Neural crest cell (in vitro differentiated cells): ENCODE data around the gene SESTD1. TPM values are rescaled to one million over a fixed set of nuclear protein-coding genes. Genes with fewer than 3 reads are reported as not detected.

ENCODE experiments used
- DNase-seq: peaks from one replicate; pipeline ENCODE4 v3.0.0; 2021; ENCODE audit warnings: low read depth, mixed read lengths, low spot score
- H3K27ac Mint-ChIP-seq: one replicate; pipeline ENCODE4 v1.8.0; 2021; ENCODE audit warnings: mild to moderate bottlenecking, mixed read lengths; ENCODE audit not compliant: unreplicated experiment
- H3K27me3 Mint-ChIP-seq: 2 replicates; pipeline ENCODE4 v1.8.0; 2021; ENCODE audit warnings: low read depth, mild to moderate bottlenecking, mixed read lengths
- H3K36me3 Mint-ChIP-seq: 2 replicates; pipeline ENCODE4 v1.8.0; 2021; ENCODE audit warnings: low read depth, mild to moderate bottlenecking, mixed read lengths
- H3K4me1 Mint-ChIP-seq: 2 replicates; pipeline ENCODE4 v1.8.0; 2021; ENCODE audit warnings: mixed read lengths
- H3K4me3 Mint-ChIP-seq: one replicate; pipeline ENCODE4 v1.8.0; 2021; ENCODE audit warnings: mild to moderate bottlenecking, mixed read lengths
- H3K9me3 Mint-ChIP-seq: 2 replicates; pipeline ENCODE4 v1.8.0; 2021; ENCODE audit warnings: mixed read lengths
- total RNA-seq: library from RNA; stranded (reverse); gene quantifications from 2 replicates; pipeline ENCODE4 v1.2.1, GENCODE V29; 2021
- TF ChIP-seq, protein P1 (sequence below): fragments of 200-600 bp; sonication (generic); conservative IDR thresholded peaks from 2 replicates; pipeline ENCODE4 v1.5.0; 2021; ENCODE audit warnings: antibody characterized with exemption, mild to moderate bottlenecking

SESTD1 gene
- total RNA-seq, 1 donor from 2014 or later, result 99.7 TPM

DNA sequence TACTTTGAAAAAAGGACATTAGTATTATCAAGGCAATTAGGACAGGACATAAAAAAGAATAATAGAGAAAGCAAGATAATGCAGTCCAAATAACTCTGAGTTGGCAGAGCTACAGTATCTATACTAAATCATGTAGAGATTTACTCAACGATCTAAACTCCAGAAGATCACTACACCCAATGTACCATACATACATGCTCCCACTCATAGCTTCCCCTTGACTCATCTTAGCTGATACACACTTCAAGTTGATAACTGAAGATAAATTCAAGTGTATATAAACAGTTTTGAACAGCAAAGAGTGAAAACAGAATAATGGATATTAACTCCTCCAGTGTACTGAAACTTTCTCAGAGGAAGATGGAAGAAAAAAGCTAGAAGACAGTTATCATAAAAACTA is 78.5 kb downstream of the SESTD1 start:
- no peaks in the 10 kb centered on the region for H3K27me3 Mint-ChIP-seq
- TF ChIP-seq, protein P1, sequence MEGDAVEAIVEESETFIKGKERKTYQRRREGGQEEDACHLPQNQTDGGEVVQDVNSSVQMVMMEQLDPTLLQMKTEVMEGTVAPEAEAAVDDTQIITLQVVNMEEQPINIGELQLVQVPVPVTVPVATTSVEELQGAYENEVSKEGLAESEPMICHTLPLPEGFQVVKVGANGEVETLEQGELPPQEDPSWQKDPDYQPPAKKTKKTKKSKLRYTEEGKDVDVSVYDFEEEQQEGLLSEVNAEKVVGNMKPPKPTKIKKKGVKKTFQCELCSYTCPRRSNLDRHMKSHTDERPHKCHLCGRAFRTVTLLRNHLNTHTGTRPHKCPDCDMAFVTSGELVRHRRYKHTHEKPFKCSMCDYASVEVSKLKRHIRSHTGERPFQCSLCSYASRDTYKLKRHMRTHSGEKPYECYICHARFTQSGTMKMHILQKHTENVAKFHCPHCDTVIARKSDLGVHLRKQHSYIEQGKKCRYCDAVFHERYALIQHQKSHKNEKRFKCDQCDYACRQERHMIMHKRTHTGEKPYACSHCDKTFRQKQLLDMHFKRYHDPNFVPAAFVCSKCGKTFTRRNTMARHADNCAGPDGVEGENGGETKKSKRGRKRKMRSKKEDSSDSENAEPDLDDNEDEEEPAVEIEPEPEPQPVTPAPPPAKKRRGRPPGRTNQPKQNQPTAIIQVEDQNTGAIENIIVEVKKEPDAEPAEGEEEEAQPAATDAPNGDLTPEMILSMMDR, result no peak
- no peak overlapping the region for H3K27ac Mint-ChIP-seq
- H3K4me1 Mint-ChIP-seq, result no peaks in the 10 kb centered on the region
- H3K4me3 Mint-ChIP-seq, result no peak overlapping the region
- peaks cover 28% of the 10 kb centered on the region for H3K9me3 Mint-ChIP-seq
- H3K36me3 Mint-ChIP-seq, result peaks cover 47% of the 10 kb centered on the region
- no peak for DNase-seq

DNA sequence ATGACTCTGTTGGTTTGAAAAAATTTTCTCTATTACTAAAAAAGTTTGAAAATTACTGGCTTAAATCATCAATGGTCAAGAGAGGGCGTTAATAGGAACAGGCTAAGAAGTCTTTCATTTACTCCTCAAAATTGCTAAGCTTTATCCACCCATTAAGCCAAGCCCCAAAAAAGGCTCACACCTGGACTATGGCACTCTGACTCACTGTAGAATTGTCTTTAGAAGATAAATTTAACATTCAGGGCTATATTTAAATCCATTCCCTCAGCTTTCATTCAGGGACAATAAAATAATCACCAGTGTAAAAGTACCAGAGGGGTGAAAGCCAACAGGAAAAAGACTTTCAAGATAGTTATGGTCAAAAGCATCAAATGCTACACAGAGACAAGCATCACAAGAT is 80.0 kb downstream of the SESTD1 start:
- Mint-ChIP-seq H3K4me3 (no peak overlapping the region), H3K27ac (no peak overlapping the region), H3K4me1 (peaks cover 3% of the 10 kb centered on the region), H3K9me3 (peaks cover 20% of the 10 kb centered on the region), H3K27me3 (no peaks in the 10 kb centered on the region), H3K36me3 (peaks cover 39% of the 10 kb centered on the region)
- DNase-seq, result no peak
- TF ChIP-seq, protein P1, result no peak

- Mint-ChIP-seq H3K27ac (peak overlapping the region; percentile 16), H3K27me3 (no peaks in the 10 kb centered on the region), H3K36me3 (peaks cover 13% of the 10 kb centered on the region), H3K4me1 (peaks cover 20% of the 10 kb centered on the region), H3K4me3 (no peak overlapping the region), H3K9me3 (no peaks in the 10 kb centered on the region)
- no peak for DNase-seq
- TF ChIP-seq, protein P1, result no peak
These were observed 83.6 kb downstream of the SESTD1 start for GRCh38 chr2:179181002-179181401.

DNA sequence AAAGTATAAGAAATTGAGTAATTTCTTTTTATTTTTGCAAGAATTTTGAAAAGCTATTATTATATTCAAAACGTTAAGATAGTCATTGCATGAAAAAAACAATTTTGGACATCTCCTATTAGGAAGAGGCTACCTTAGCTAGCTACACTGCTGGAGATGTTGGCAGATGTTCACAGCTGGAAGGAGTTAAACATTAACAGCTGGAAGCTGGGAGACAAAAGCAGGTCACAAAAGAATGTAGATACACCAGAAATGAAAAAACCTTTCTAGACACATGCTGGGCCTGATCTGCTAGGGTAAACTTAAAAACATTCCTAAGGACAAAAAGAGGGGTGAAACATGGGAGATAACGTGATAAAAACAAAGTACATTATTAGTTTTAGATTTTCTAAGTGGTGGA is 84.4 kb downstream of the SESTD1 start:
- TF ChIP-seq, protein P1, result no peak

GRCh38 chr2:179179719-179180118 is 84.9 kb downstream of the SESTD1 start:
- no peak for DNase-seq
- Mint-ChIP-seq H3K4me1 (peaks cover 20% of the 10 kb centered on the region), H3K4me3 (no peak overlapping the region), H3K27me3 (no peaks in the 10 kb centered on the region), H3K36me3 (peaks cover 18% of the 10 kb centered on the region), H3K9me3 (no peaks in the 10 kb centered on the region), H3K27ac (no peak overlapping the region)
- TF ChIP-seq, protein P1, result no peak

More for the DNA sequence above, 84.4 kb downstream of the SESTD1 start:
- no peak for DNase-seq
- H3K36me3 Mint-ChIP-seq, result peaks cover 18% of the 10 kb centered on the region
- no peaks in the 10 kb centered on the region for H3K27me3 Mint-ChIP-seq
- H3K4me1 Mint-ChIP-seq, result peaks cover 20% of the 10 kb centered on the region
- no peak overlapping the region for H3K4me3 Mint-ChIP-seq
- H3K9me3 Mint-ChIP-seq, result no peaks in the 10 kb centered on the region
- no peak overlapping the region for H3K27ac Mint-ChIP-seq

- DNase-seq, result no peak
- H3K4me1 Mint-ChIP-seq, result peaks cover 20% of the 10 kb centered on the region
- H3K36me3 Mint-ChIP-seq, result peaks cover 21% of the 10 kb centered on the region
- H3K27me3 Mint-ChIP-seq, result no peaks in the 10 kb centered on the region
- H3K4me3 Mint-ChIP-seq, result no peak overlapping the region
- TF ChIP-seq, protein P1, result no peak
- H3K27ac Mint-ChIP-seq, result no peak overlapping the region
- H3K9me3 Mint-ChIP-seq, result no peaks in the 10 kb centered on the region
These were observed 86.9 kb downstream of the SESTD1 start for GRCh38 chr2:179177694-179178093.
